Colonic mucosa (tissue), 4 donors: ENCODE measurements around the gene EMX1. TPM values are rescaled to one million over a fixed set of nuclear protein-coding genes. Genes with fewer than 3 reads are reported as not detected.
A peak's percentile ranks its signal among the peaks of the same experiment; 100 is the strongest.

Experiments
- DNase-seq: peaks from one replicate; pipeline ENCODE4 v3.0.0-alpha.2; 2020
- H3K27ac ChIP-seq: fragments of 200-600 bp; one replicate; pipeline ENCODE4 v1.8.0; 2021
- H3K27me3 ChIP-seq: fragments of 200-600 bp; one replicate; pipeline ENCODE4 v1.8.0; 2021
- H3K36me3 ChIP-seq: fragments of 200-600 bp; one replicate; pipeline ENCODE4 v1.8.0; 2021
- H3K4me1 ChIP-seq: fragments of 200-600 bp; one replicate; pipeline ENCODE4 v1.8.0; 2021; ENCODE audit warnings: mild to moderate bottlenecking
- H3K4me3 ChIP-seq: fragments of 200-600 bp; one replicate; pipeline ENCODE4 v1.8.0; 2021
- H3K9ac ChIP-seq, 2 donors: one replicate each; pipeline ENCODE4 v1.7.0; 2013; ENCODE audit warnings: control low read depth in 2 of 2, low read depth in 2 of 2, low read length in 2 of 2
- H3K9me3 ChIP-seq: fragments of 200-600 bp; one replicate; pipeline ENCODE4 v1.8.0; 2021
- CTCF ChIP-seq: fragments of 200-600 bp; IDR thresholded peaks from one replicate; pipeline ENCODE4 v1.8.0; 2022; ENCODE audit warnings: antibody characterized with exemption, mild to moderate bottlenecking
- intact Hi-C: fragments of 100-400 bp; cut with DNase I; formaldehyde crosslinking; loops from one replicate; pipeline ENCODE4 v1.14.1; 2022
- total RNA-seq, 2 donors: library from RNA; stranded (reverse); fragmentation: NEBNext Ultra II Directional in 1 of 2; extraction: Animal tissue kit (Norgen Biotek cat#: 25700) in 1 of 2; gene quantifications; one replicate each; pipeline ENCODE4 v1.2.1, GENCODE V29; 2021
- donor health status: healthy.
- donor health status: DM: no; HTN: no; CAD: no.
- donor health status: DM: no; HTN: no; CAD: no.

The EMX1 gene
- total RNA-seq, 2 donors from 2014 or later = 1.1 to 2.0 TPM

- Histone ChIP-seq H3K9ac (peak overlapping the region in 1 of 2 donors; percentile 65), H3K4me1 (peaks cover 4% of the 10 kb centered on the region), H3K27me3 (no peaks in the 10 kb centered on the region), H3K36me3 (no peaks in the 10 kb centered on the region), H3K9me3 (no peaks in the 10 kb centered on the region), H3K27ac (peak overlapping the region; percentile 51), H3K4me3 (peak overlapping the region; percentile 13)
- peak; percentile 81 for DNase-seq
- intact Hi-C loops = no loop called here
- no peak for TF ChIP-seq CTCF
These were observed 21.5 kb upstream of the EMX1 start for GRCh38 chr2:72895759-72896281.

GRCh38 chr2:72896446-72896845 is 20.9 kb upstream of the EMX1 start:
- H3K27me3 ChIP-seq = no peaks in the 10 kb centered on the region
- peak overlapping the region in 1 of 2 donors; percentile 65 for H3K9ac ChIP-seq
- H3K27ac ChIP-seq = peak overlapping the region; percentile 51
- intact Hi-C loops = no loop called here
- H3K4me3 ChIP-seq = no peak overlapping the region
- DNase-seq = no peak
- no peaks in the 10 kb centered on the region for H3K9me3 ChIP-seq
- H3K36me3 ChIP-seq = no peaks in the 10 kb centered on the region
- peaks cover 4% of the 10 kb centered on the region for H3K4me1 ChIP-seq
- no peak for TF ChIP-seq CTCF

GRCh38 chr2:72897785-72898584 is 19.3 kb upstream of the EMX1 start:
- Histone ChIP-seq H3K27ac (no peak overlapping the region), H3K9me3 (no peaks in the 10 kb centered on the region), H3K4me3 (no peak overlapping the region), H3K36me3 (no peaks in the 10 kb centered on the region), H3K4me1 (peaks cover 4% of the 10 kb centered on the region), H3K9ac (no peak overlapping the region), H3K27me3 (no peaks in the 10 kb centered on the region)
- no peak for TF ChIP-seq CTCF
- intact Hi-C loops = no loop called here
- DNase-seq = no peak

- intact Hi-C loops = no loop called here
- Histone ChIP-seq H3K9ac (no peak overlapping the region), H3K27me3 (no peaks in the 10 kb centered on the region), H3K4me3 (no peak overlapping the region), H3K27ac (no peak overlapping the region), H3K36me3 (no peaks in the 10 kb centered on the region), H3K9me3 (no peaks in the 10 kb centered on the region), H3K4me1 (peaks cover 4% of the 10 kb centered on the region)
- no peak for DNase-seq
- TF ChIP-seq CTCF = no peak
These were observed 18.8 kb upstream of the EMX1 start for GRCh38 chr2:72898585-72898906.

- Histone ChIP-seq H3K27me3 (no peaks in the 10 kb centered on the region), H3K4me3 (no peak overlapping the region), H3K36me3 (no peaks in the 10 kb centered on the region), H3K27ac (no peak overlapping the region), H3K4me1 (peaks cover 4% of the 10 kb centered on the region), H3K9me3 (no peaks in the 10 kb centered on the region), H3K9ac (no peak overlapping the region)
- intact Hi-C loops = no loop called here
- DNase-seq = no peak
- TF ChIP-seq CTCF = no peak
These were observed 17.0 kb upstream of the EMX1 start for GRCh38 chr2:72900191-72900825.
